HCT116 (cell line): ENCODE measurements around the gene RFTN2. TPM values are rescaled to one million over a fixed set of nuclear protein-coding genes. Genes with fewer than 3 reads are reported as not detected.

Source experiments
- ATAC-seq: fragments of 200-7000 bp; cut with Tn5 transposase; 2 replicates; pipeline ENCODE4 v1.9.1; 2020; ENCODE audit warnings: mild to moderate bottlenecking, moderate library complexity
- BruUV-seq: library from RNA; stranded (reverse); fragments of 400-500 nt; replicated peaks from 2 replicates; lab custom pipeline; 2021; lab: Mats Ljungman, UMichigan
- CTCF ChIA-PET: fragments of 300-600 bp; sonication (Branson Sonifier 250); formaldehyde crosslinking; loops from one replicate; lab custom pipeline; 2021; ENCODE audit warnings: antibody characterized with exemption; lab: Charles Lee
- POLR2A ChIA-PET: fragments of 300-600, 350-600 bp; sonication (Branson Sonifier 250); formaldehyde crosslinking; loops from one replicate; lab custom pipeline; 2021; ENCODE audit warnings: antibody characterized with exemption; lab: Charles Lee
- RAD21 ChIA-PET, 2 experiments: fragments of 300-600 bp; sonication (Branson Sonifier 250); formaldehyde crosslinking; loops; one replicate each; lab custom pipeline; 2023; ENCODE audit warnings: low total read pairs in 2 of 2; ENCODE audit not compliant: uncharacterized antibody in 2 of 2, unreplicated experiment in 2 of 2, low non-redundant PET in 1 of 2; lab: Charles Lee
- DNase-seq: peaks from one replicate; pipeline ENCODE4 v3.0.0-alpha.2; 2010; ENCODE audit warnings: low read depth, low spot score
- H2AFZ ChIP-seq: fragments of 200-600 bp; shearing (Covaris generic), sonication (generic); 2 replicates; pipeline ENCODE4 v1.6.1; 2017; ENCODE audit warnings: low read depth, mixed run types, mixed read lengths, antibody characterized with exemption, low read length; ENCODE audit not compliant: poor library complexity, severe bottlenecking
- H3K27ac ChIP-seq: 2 replicates; pipeline ENCODE4 v1.5.1; 2012; ENCODE audit warnings: low read depth, low read length
- H3K27me3 ChIP-seq: fragments of 200-600 bp; sonication (generic); 2 replicates; pipeline ENCODE4 v1.6.1; 2016; ENCODE audit warnings: mixed run types, low read length, mixed read lengths; ENCODE audit not compliant: insufficient read depth
- H3K36me3 ChIP-seq, 2 experiments: fragments of 200-500 bp in 1 of 2; fragments of 200-600 bp in 1 of 2; sonication (Bioruptor generic) in 1 of 2; sonication (generic) in 1 of 2; 2 replicates each; pipeline versions ENCODE4 v1.5.1 to v1.6.1; 2014 to 2016; ENCODE audit warnings: low read length in 2 of 2, inconsistent platforms in 1 of 2, mixed read lengths in 1 of 2, mixed run types in 1 of 2; ENCODE audit not compliant: insufficient read depth in 2 of 2, control insufficient read depth in 1 of 2
- H3K4me1 ChIP-seq, 2 experiments: fragments of 200-600 bp in 1 of 2; sonication (generic) in 1 of 2; 2 replicates each; pipeline versions ENCODE4 v1.5.1 to v1.6.1; 2012 to 2017; ENCODE audit warnings: low read length in 2 of 2, inconsistent platforms in 1 of 2, mild to moderate bottlenecking in 1 of 2, mixed read lengths in 1 of 2, mixed run types in 1 of 2, moderate library complexity in 1 of 2; ENCODE audit not compliant: insufficient read depth in 2 of 2, control insufficient read depth in 1 of 2
- H3K4me2 ChIP-seq: fragments of 200-600 bp; sonication (generic); 2 replicates; pipeline ENCODE4 v1.6.1; 2017; ENCODE audit warnings: mixed run types, low read length, mixed read lengths
- H3K4me3 ChIP-seq, 2 experiments: fragments of 200-600 bp in 1 of 2; sonication (generic) in 1 of 2; replicated peaks in 1 of 2; 2 replicates each; pipeline ENCODE4 v1.5.1; 2011 to 2016; ENCODE audit warnings: low read length in 2 of 2, control low read depth in 1 of 2, low read depth in 1 of 2, mild to moderate bottlenecking in 1 of 2, mixed read lengths in 1 of 2, mixed run types in 1 of 2
- H3K79me2 ChIP-seq: fragments of 200-600 bp; sonication (generic); 2 replicates; pipeline ENCODE4 v1.6.1; 2017; ENCODE audit warnings: mild to moderate bottlenecking, mixed run types, low read length, moderate library complexity, mixed read lengths; ENCODE audit not compliant: insufficient read depth
- H3K9ac ChIP-seq: fragments of 200-600 bp; sonication (generic); 2 replicates; pipeline ENCODE4 v1.6.1; 2016; ENCODE audit warnings: low read length, mixed read lengths
- H3K9me2 ChIP-seq: fragments of 200-600 bp; sonication (generic), shearing (Covaris generic); 2 replicates; pipeline ENCODE4 v1.6.1; 2017; ENCODE audit warnings: mixed run types, mild to moderate bottlenecking, moderate library complexity; ENCODE audit not compliant: insufficient read depth
- H3K9me3 ChIP-seq, 2 experiments: fragments of 200-500 bp in 1 of 2; fragments of 200-600 bp in 1 of 2; sonication (Bioruptor generic) in 1 of 2; sonication (generic) in 1 of 2; 2 replicates each; pipeline ENCODE4 v1.6.1; 2014 to 2017; ENCODE audit warnings: low read length in 2 of 2, mixed read lengths in 2 of 2, inconsistent platforms in 1 of 2, low read depth in 1 of 2, mild to moderate bottlenecking in 1 of 2, mixed run types in 1 of 2, moderate library complexity in 1 of 2; ENCODE audit not compliant: control insufficient read depth in 1 of 2, insufficient read depth in 1 of 2
- H4K20me1 ChIP-seq: fragments of 200-600 bp; sonication (generic), shearing (Covaris generic); 2 replicates; pipeline ENCODE4 v1.6.1; 2017; ENCODE audit warnings: mixed run types, mild to moderate bottlenecking, moderate library complexity; ENCODE audit not compliant: insufficient read depth
- CBX3 ChIP-seq: IDR thresholded peaks from 2 replicates; pipeline ENCODE4 v1.6.1; 2012; ENCODE audit warnings: low read depth
- CEBPB ChIP-seq: IDR thresholded peaks from 2 replicates; pipeline ENCODE4 v1.6.1; 2012; ENCODE audit warnings: low read depth
- CTCF ChIP-seq, 3 experiments: fragments of 200-600 bp in 1 of 3; sonication (generic) in 1 of 3; IDR thresholded peaks in 2 of 3; conservative IDR thresholded peaks in 1 of 3; 2 replicates each; pipeline ENCODE4 v1.5.1; 2012 to 2017; ENCODE audit warnings: low read depth in 2 of 3, low read length in 2 of 3, antibody characterized with exemption in 1 of 3, borderline replicate concordance in 1 of 3, control low read depth in 1 of 3, mild to moderate bottlenecking in 1 of 3, mixed read lengths in 1 of 3, mixed run types in 1 of 3, moderate library complexity in 1 of 3; ENCODE audit not compliant: insufficient read depth in 1 of 3
- FOSL1 ChIP-seq: IDR thresholded peaks from 2 replicates; pipeline ENCODE4 v1.6.1; 2012; ENCODE audit warnings: low read depth
- JUND ChIP-seq: IDR thresholded peaks from 2 replicates; pipeline ENCODE4 v1.6.1; 2012
- POLR2AphosphoS5 ChIP-seq: IDR thresholded peaks from 2 replicates; pipeline ENCODE4 v1.6.1; 2011; ENCODE audit warnings: mild to moderate bottlenecking, low read depth, low read length, moderate library complexity
- RAD21 ChIP-seq: IDR thresholded peaks from 2 replicates; pipeline ENCODE4 v1.6.1; 2012; ENCODE audit warnings: low read depth, mild to moderate bottlenecking
- SP1 ChIP-seq: IDR thresholded peaks from 2 replicates; pipeline ENCODE4 v1.6.1; 2012; ENCODE audit warnings: low read depth
- SRF ChIP-seq: IDR thresholded peaks from 2 replicates; pipeline ENCODE4 v1.6.1; 2012; ENCODE audit warnings: low read depth
- TCF7L2 ChIP-seq: IDR thresholded peaks from 2 replicates; pipeline ENCODE4 v1.7.0; 2011; ENCODE audit warnings: borderline replicate concordance, inconsistent platforms; ENCODE audit not compliant: insufficient read depth, insufficient read length; ENCODE audit errors: extremely low read depth
- ZNF274 ChIP-seq: fragments of 200-500 bp; sonication (Bioruptor generic); IDR thresholded peaks from 2 replicates; pipeline ENCODE4 v1.6.1; 2014; ENCODE audit warnings: mild to moderate bottlenecking, low read depth, low read length, inconsistent platforms
- intact Hi-C: fragments of 100-400 bp; cut with micrococcal nuclease; formaldehyde crosslinking; loops from 2 replicates; pipeline ENCODE4 v1.10.0; 2022
- total RNA-seq: library from RNA; stranded (reverse); gene quantifications from one replicate; pipeline ENCODE4 v1.2.1, GENCODE V29; 2021; ENCODE audit not compliant: unreplicated experiment
- TF ChIP-seq, protein P1 (sequence below): IDR thresholded peaks from 2 replicates; pipeline ENCODE4 v1.6.1; 2011; ENCODE audit warnings: mild to moderate bottlenecking, low read length, moderate library complexity; ENCODE audit not compliant: insufficient replicate concordance; ENCODE audit errors: extremely low read depth
- TF ChIP-seq, protein P2 (sequence below): IDR thresholded peaks from 2 replicates; pipeline ENCODE4 v1.6.1; 2012

The RFTN2 gene
- total RNA-seq, 1 experiment from 2014 or later = not detected

DNA sequence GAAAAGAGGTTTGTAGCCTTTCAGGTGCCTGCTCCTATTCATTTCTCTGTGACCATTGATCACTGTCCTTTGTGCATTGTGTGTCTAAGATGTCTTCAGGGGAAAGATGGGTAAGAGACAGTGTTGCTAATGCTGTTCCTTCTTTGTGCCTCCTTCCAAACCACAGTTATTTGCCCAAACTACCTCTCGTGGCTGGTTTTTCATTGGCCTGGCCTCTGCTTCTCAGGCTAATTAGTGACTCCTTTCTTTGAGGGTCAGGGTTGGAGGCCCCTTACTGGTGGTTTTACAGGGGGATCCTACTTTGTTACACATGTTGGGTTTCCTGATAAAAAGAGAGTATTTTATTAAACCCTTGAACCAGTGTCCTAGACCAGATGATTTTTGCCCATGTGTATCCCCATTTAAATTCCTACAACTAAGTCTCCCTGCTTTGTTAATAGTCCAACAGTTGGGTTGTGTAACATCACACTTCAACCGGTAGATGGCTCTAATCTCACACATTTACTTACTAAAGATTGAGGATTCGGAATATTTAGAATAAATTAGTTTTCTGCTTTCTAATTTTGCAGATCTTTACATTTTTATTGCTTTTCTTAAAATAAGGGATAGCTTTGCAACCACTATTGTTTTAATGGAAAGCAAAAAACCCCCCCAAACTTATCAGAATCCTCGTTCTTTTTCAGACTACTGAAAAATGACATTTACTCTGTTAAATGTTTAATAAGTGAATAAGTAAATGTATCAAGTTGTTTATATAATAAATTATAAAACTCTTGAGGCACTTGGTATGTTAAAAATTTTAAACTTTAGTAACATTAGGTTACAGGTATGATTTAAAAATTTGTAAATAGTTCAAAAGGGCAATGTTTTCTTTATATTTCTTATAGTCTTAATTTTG, 32.2 kb upstream of the RFTN2 start:
- intact Hi-C loops = loop anchor here (1.0 to 10.0 kb wide), 3 partner anchors 70 to 587 kb away; partner anchors contain the start of gene HSPE1
- no peaks in the 10 kb centered on the region for H3K9me2 ChIP-seq
- peaks cover 11 to 19% of the 10 kb centered on the region in 2 experiments; a peak in 3 of 4 replicates for H3K4me1 ChIP-seq
- no peak overlapping the region for H3K27ac ChIP-seq
- no TSS peak for BruUV-seq
- peaks cover 63% of the 10 kb centered on the region for H3K79me2 ChIP-seq
- CTCF ChIA-PET = no interaction called here
- H4K20me1 ChIP-seq = peaks cover 14% of the 10 kb centered on the region; the same call in 1 of the 2 replicates
- TF ChIP-seq TCF7L2 = no peak
- no peak for TF ChIP-seq SRF
- TF ChIP-seq CTCF (IDR thresholded peaks at IDR 0.05 in 2 of 3, conservative IDR thresholded peaks at IDR 0.05 in 1 of 3; ENCODE audit: borderline replicate concordance in 1 of 3, insufficient read depth in 1 of 3, low read depth in 2 of 3, low read length in 2 of 3) = peak; percentile 45 to 72 (median 57); a peak in 5 of 6 replicates
- no peak for TF ChIP-seq POLR2AphosphoS5
- TF ChIP-seq CBX3 = no peak
- TF ChIP-seq CEBPB = no peak
- peak; percentile 66 for TF ChIP-seq RAD21
- no peak for TF ChIP-seq JUND
- TF ChIP-seq, protein P1, sequence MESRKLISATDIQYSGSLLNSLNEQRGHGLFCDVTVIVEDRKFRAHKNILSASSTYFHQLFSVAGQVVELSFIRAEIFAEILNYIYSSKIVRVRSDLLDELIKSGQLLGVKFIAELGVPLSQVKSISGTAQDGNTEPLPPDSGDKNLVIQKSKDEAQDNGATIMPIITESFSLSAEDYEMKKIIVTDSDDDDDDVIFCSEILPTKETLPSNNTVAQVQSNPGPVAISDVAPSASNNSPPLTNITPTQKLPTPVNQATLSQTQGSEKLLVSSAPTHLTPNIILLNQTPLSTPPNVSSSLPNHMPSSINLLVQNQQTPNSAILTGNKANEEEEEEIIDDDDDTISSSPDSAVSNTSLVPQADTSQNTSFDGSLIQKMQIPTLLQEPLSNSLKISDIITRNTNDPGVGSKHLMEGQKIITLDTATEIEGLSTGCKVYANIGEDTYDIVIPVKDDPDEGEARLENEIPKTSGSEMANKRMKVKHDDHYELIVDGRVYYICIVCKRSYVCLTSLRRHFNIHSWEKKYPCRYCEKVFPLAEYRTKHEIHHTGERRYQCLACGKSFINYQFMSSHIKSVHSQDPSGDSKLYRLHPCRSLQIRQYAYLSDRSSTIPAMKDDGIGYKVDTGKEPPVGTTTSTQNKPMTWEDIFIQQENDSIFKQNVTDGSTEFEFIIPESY = no peak
- no peak for TF ChIP-seq ZNF274
- TF ChIP-seq, protein P2, sequence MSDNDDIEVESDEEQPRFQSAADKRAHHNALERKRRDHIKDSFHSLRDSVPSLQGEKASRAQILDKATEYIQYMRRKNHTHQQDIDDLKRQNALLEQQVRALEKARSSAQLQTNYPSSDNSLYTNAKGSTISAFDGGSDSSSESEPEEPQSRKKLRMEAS = no peak
- no peak for TF ChIP-seq FOSL1
- no peak for TF ChIP-seq SP1
- TF ChIP-seq, all 23 proteins: peak for 2
- no peak overlapping the region for H3K9ac ChIP-seq
- peak overlapping the region; percentile 85 for H3K4me2 ChIP-seq
- RAD21 ChIA-PET = no interaction called here
- POLR2A ChIA-PET = no interaction called here
- H3K36me3 ChIP-seq = peaks cover 0 to 12% of the 10 kb centered on the region in 2 experiments; a peak in 1 of 4 replicates
- ATAC-seq (no peak), DNase-seq (peak; percentile 24)
- no peak overlapping the region for H2AFZ ChIP-seq
- no peaks in the 10 kb centered on the region for H3K9me3 ChIP-seq
- H3K4me3 ChIP-seq = no peak overlapping the region
- H3K27me3 ChIP-seq = no peaks in the 10 kb centered on the region
